Mucosa of descending colon (tissue), 3 donors: Measurements from ENCODE around the gene TMEM266. TPM values are rescaled to one million over a fixed set of nuclear protein-coding genes. Genes with fewer than 3 reads are reported as not detected.

Experiments used
- ATAC-seq: fragments of 200-7000 bp; cut with Tn5 transposase; one replicate; pipeline ENCODE4 v1.9.1; 2020; ENCODE audit warnings: mild to moderate bottlenecking, moderate library complexity
- DNase-seq, 3 donors: peaks; one replicate each; pipeline ENCODE4 v3.0.0-alpha.2; 2020
- H3K36me3 ChIP-seq: fragments of 200-600 bp; one replicate; pipeline ENCODE4 v1.8.0; 2021; ENCODE audit warnings: low read depth, mild to moderate bottlenecking
- H3K4me1 ChIP-seq: fragments of 200-600 bp; one replicate; pipeline ENCODE4 v1.8.0; 2021; ENCODE audit warnings: low read depth, mild to moderate bottlenecking
- H3K4me3 ChIP-seq: fragments of 200-600 bp; one replicate; pipeline ENCODE4 v1.8.0; 2021; ENCODE audit warnings: mild to moderate bottlenecking
- H3K9me3 ChIP-seq: fragments of 200-600 bp; one replicate; pipeline ENCODE4 v1.8.0; 2021; ENCODE audit warnings: mild to moderate bottlenecking
- intact Hi-C, 2 donors: fragments of 100-400 bp; cut with DNase I in 1 of 2; cut with micrococcal nuclease in 1 of 2; formaldehyde crosslinking; loops; one replicate each; pipeline versions ENCODE4 v1.11.0 to v1.11.1; 2022; cut with DNase I, micrococcal nuclease
- total RNA-seq, 3 donors: library from RNA; stranded (reverse); fragmentation: NEBNext Ultra II Directional in 2 of 3; extraction: Animal tissue kit (Norgen Biotek cat#: 25700) in 2 of 3; gene quantifications; one replicate each; pipeline versions ENCODE4 v1.2.1 to v1.2.4, GENCODE V29; 2021 to 2023
- TF ChIP-seq, protein P1 (sequence below): fragments of 200-600 bp; IDR thresholded peaks from one replicate; pipeline ENCODE4 v1.8.0; 2022; ENCODE audit warnings: antibody characterized with exemption, mild to moderate bottlenecking
- donor health status: DM: no; HTN: no; CAD: no; lungs with moderate emphysema.
- donor health status: DM: no; HTN: no; CAD: no.
- donor health status: DM: no; HTN: yes; CAD: no.

Gene TMEM266
- total RNA-seq, 3 donors from 2014 or later, result 0.12 to 0.16 (median 0.14) TPM

DNA sequence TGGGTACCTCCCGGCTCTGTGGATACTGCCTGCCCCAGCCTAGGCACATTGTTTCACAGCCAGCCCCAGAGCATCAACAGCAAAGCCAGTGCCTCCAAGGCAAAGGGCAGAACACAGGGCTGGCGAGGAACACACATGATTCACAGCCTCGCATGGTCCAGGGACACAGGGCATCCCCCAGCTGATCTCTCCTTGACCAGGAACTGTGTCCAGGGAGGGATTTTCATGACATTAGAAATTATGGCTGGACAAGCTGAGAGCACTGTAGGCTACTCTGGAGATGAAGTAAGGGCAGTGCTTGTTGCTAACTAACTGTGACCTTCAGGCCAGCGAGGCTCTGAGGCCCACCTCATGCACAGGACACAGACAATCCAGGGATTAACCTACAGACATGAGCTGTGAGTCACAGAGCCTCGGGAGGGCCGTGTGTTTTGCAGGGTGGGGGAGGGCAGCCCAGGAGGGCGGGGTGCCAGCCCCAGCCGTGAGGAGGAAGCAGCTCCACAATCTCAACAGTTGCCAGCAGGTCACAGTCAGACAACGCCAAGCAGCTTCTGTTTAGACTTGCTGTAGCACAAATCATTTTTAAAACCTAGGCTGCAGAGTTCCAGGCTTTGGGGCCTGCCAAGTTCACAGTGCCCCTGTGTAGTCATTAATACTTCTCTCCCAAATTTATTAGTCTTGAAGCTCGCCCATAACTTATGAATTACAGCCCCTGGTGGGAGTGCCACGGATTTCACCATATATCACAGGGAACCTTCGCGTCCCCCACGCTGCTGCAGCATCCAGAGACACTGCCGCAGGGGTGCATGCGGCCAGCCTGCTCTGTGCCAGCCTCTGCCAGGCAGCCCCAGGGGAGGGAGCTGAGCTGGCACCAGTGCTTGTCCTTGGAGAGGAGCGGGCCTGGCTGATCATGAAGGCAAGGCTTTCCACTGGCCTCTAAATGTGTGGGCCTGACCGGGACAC is 136.8 kb downstream of the TMEM266 start:
- Histone ChIP-seq H3K9me3 (no peaks in the 10 kb centered on the region), H3K36me3 (no peaks in the 10 kb centered on the region), H3K4me1 (peaks cover 19% of the 10 kb centered on the region), H3K4me3 (no peak overlapping the region)
- peak; percentile 75 to 81 (median 80) for DNase-seq
- TF ChIP-seq, protein P1, sequence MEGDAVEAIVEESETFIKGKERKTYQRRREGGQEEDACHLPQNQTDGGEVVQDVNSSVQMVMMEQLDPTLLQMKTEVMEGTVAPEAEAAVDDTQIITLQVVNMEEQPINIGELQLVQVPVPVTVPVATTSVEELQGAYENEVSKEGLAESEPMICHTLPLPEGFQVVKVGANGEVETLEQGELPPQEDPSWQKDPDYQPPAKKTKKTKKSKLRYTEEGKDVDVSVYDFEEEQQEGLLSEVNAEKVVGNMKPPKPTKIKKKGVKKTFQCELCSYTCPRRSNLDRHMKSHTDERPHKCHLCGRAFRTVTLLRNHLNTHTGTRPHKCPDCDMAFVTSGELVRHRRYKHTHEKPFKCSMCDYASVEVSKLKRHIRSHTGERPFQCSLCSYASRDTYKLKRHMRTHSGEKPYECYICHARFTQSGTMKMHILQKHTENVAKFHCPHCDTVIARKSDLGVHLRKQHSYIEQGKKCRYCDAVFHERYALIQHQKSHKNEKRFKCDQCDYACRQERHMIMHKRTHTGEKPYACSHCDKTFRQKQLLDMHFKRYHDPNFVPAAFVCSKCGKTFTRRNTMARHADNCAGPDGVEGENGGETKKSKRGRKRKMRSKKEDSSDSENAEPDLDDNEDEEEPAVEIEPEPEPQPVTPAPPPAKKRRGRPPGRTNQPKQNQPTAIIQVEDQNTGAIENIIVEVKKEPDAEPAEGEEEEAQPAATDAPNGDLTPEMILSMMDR, result no peak
- intact Hi-C loops, result no loop called here
- ATAC-seq, result peak; percentile 88

DNA sequence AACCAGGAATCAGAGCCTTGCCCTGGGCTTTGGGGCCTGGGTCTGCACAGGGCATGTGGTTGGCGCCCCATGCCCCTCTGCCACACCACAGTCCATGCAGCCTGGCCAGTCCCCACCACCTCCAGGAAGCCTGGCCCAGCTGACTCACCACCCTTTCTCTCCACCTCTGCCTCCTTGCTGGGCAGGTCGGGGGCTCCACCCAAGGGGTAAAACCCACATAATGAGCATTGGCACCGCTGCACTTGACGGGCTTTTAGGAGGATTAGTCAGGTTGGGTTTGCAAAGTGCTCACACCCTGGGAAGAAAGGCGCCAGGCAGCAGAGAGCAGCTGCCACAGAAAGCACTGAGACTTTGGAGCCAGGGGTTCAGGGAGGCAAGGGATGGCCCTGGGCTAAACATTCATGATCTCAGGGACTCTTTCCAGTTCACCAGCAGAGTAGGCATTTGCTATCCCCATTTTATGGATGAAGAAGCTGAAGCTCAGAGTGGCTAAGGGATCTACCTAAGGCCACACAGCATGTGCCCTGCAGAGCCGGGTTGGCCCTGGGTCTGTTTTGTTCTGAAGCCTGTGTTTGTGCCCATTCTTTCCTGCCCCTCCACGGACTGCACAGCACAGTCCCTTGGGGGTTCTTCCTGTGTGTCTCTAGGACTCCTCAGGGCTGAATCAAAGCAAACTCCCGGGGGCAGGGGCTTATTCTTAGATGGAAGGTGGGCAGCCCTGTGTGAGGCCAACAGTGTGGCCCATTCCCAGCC is 138.1 kb downstream of the TMEM266 start:
- Histone ChIP-seq H3K4me1 (peaks cover 19% of the 10 kb centered on the region), H3K9me3 (no peaks in the 10 kb centered on the region), H3K36me3 (no peaks in the 10 kb centered on the region), H3K4me3 (no peak overlapping the region)
- intact Hi-C loops, result no loop called here
- DNase-seq (peak in 1 of 3 donors; percentile 45), ATAC-seq (peak; percentile 61)
- TF ChIP-seq, protein P1, result no peak

DNA sequence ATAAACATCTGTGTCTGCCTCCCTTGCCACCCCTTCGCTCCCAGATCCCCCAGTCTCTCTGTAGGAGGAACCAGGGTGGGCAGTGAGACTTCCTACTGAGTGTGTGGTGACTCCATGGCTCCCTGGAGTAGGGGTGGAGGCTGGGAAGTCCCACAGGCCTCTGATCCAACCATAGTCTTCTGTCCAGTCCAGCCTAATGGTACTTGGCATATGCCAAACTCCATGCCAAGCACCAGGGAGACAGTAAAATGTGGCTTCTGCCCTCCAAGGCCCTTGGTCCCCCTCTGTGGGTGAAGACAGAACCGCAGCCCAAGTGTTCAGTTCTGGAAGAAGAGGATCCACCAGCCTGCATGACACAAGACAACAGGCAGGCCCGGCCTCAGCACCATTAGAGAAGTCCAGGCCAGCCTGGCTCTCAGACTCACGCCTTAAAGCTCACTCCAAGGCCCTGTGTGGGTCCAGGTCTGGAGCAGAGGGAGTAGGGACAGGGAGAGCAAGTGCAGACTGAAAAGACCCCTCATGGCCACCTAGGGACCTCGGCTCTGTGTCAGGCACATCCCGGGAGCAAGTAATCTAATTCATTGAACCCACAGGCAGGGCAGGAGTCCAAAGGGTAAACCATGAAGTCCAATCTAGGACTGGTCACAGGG is 138.8 kb downstream of the TMEM266 start:
- H3K9me3 ChIP-seq, result no peaks in the 10 kb centered on the region
- no peak overlapping the region for H3K4me3 ChIP-seq
- TF ChIP-seq, protein P1, result no peak
- DNase-seq, result no peak
- ATAC-seq, result no peak
- no peaks in the 10 kb centered on the region for H3K36me3 ChIP-seq
- peaks cover 19% of the 10 kb centered on the region for H3K4me1 ChIP-seq
- intact Hi-C loops, result no loop called here

DNA sequence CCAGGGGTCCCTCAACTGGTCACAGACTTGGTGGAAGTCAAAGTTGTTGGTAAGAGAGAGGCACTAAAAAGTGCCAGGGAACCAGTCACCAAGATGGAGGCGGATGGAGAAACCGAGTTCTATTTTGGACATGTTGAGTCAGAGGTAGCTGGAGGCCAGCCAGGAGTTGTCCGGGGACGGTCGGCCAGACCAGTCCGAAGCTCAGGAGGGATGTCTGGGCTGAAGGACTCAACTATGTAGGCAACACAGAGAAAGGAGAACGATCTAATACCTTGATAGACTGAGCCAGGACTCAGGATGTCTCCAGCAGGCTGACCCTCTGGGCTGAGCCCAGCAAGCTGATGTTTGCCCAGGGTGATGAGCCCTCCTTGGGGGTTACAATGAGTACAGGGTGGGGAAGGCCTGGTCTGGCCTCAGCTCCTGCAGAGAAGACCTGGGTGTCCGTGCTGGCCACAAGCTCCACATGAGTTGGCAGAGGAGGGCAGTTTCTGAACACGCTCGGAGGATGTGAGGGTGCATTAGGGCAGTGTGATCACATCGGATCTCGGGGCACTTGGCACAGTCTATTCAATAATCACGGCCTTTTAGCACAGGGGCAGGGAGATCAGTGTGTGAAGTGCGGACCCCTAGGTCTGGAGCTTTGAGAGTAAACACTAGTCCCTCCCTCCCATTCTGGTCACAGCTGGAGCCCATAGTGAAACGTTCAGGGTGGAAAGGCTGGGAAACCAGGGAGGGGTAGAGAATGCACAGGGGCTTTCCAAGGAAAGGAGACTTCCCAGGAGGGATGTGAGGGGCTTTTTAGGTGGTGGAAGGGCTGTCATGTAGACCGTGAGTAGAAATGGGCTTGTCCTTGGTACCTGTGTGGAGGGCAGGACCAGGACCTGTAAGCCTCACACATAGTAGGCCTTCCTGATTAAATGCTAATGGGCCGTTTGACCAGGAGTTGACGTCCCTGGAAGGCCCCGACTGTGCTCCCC is 139.6 kb downstream of the TMEM266 start:
- TF ChIP-seq, protein P1, result no peak
- no peaks in the 10 kb centered on the region for H3K9me3 ChIP-seq
- H3K36me3 ChIP-seq, result no peaks in the 10 kb centered on the region
- peaks cover 19% of the 10 kb centered on the region for H3K4me1 ChIP-seq
- peak in 1 of 3 donors; percentile 27 for DNase-seq
- no peak for ATAC-seq
- H3K4me3 ChIP-seq, result no peak overlapping the region
- intact Hi-C loops, result loop anchor here in 1 of 2 donors (10.0 kb wide), 1 partner anchor 125 kb away; no protein-coding TSS in a partner anchor
